HPDE6-E6E7 (cell line): ENCODE results near the gene CWC27.
A peak's percentile ranks its signal among the peaks of the same experiment; 100 is the strongest.
"Not testable (repeated sequence)": the region's sequence is repeated elsewhere in the genome, so short reads cannot be mapped to it uniquely, and the experiment has no call there.

Experiments
- DNase-seq: peaks from one replicate; pipeline ENCODE4 v3.0.0; 2011; ENCODE audit warnings: missing footprints; ENCODE audit errors: extremely low spot score

The CWC27 gene

DNA sequence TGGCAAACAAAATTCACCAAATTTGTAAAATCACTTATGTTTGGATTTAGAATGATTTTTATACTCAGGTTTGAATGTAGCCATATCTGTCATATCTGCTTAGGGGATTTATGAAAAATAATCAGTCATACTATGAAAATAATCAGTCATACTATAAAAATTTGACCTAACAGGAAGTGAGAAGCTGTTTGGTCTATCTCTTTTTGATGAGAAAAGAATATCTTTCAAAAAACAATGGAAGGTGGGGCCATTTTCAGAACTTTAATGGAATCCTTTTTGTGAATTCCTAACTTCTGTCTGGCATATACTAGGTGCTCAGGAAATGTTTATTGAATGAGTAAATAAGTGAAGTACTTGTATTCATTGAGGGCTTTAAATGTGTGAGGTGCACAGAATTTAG lies 70.1 kb downstream of the CWC27 start:
- DNase-seq, result no peak

GRCh38 chr5:64839936-64840335 lies 71.2 kb downstream of the CWC27 start:
- no peak for DNase-seq

GRCh38 chr5:64840958-64841357 lies 72.2 kb downstream of the CWC27 start:
- no peak for DNase-seq

DNA sequence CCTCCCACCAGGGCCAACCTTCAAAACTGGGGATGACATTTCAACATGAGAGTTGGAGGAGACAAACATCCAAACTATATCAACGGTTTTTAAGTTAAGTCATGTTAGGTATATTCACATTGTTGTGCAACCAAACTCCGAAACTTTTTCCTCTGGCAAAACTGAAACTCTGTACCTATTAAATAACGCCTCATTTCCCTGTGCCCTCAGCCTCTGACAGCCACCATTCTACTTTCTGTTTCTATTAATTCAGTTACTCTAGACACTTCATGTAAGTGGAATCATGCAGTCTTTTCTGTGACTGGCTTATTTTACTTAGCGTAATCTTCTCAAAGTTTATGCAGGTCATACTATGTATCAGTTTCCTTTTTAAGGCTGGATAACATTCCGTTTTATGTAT lies 85.0 kb downstream of the CWC27 start:
- no peak for DNase-seq

DNA sequence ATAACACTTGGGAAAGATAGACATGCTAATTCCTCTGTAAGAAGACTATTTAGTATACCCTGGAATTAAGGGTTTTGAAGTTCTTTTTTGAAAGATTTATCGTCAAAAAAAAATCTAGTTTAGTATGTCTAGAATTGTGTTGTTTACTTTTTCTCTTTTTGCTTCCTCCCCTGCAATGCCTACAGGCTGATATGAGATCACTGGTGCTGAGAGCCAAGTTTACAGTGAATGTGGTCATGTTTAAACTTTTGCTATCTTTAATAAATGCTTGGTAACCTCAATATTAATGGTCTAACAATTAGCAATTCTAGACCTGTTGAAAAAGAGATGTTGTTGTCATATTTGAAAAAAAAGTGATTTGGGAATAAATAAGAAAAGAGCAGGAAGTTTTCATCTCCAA lies 86.1 kb downstream of the CWC27 start:
- no peak for DNase-seq

DNA sequence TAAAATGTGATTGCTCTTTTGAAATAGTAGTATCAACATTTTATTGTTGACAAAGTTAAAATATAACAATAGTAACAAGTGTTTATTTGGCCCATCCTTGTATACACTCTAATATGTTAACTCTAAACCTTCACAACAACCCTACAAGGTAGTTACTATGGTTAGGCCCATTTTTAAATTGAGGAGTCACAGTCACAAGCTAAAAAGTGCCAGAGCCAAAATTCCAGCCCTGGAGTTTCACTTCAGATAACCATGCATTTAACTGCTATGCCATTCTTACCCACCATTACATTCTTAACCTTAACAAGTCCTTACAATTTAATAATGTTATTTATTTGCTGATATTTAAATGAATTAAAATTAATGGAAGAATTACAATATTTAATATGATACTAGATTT lies 91.2 kb downstream of the CWC27 start:
- no peak for DNase-seq

DNA sequence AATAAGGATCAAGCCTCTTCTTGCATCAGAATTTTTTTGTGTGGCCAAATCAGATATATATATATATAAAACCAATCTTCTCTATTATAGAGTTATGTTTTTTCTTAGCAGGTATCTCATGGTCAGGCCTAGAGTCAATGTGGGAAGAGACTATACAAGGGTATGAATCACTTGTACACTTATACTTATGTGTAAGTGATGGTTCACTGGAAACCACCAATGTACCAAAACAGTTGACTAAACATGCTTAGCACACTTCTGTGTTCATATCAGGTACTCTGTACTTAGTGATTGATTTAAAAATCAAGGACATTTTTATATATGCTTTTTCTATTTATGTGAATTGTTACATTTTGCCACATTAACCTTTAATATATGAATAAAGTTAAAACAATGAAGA lies 92.6 kb downstream of the CWC27 start:
- no peak for DNase-seq

- DNase-seq, result no peak
Measured at GRCh38 chr5:64864171-64864570, 95.4 kb downstream of the CWC27 start.

DNA sequence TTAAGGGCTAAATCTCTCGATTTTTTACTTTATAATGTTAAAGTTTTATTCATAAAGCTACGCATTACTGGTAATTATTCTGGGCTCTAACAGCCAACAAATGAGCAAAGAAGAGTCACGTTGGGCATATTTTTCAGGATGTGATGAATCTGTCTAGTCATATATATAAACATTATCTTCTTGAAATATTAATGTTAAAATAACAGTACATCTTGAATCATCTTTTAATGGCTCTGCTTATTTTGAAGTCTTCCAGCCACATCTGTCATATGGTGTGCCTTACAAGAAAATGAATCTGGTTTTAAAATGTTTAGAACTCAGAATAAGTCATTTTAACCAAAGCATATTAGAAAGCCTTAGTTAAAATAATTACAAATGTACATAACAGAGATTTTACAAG lies 96.9 kb downstream of the CWC27 start:
- no peak for DNase-seq

DNA sequence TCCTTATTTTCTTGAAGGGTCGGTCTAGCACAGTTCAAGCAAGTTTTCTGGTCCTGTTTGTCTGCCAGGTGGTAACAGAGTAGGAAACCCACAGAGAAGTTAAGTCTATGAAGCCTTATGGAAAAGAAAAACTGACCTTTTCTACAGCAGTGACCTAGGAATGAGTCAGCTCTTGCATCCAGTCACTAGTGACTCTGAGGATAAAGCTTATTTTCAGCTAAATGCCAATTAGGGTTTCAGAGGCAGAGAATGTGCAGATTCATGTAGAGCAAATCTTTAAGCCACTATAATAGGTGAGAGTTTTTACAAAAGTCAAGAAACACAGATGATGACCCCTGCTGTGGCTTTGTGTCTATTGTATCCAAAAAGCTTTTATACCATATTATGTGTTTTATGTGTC lies 100.7 kb downstream of the CWC27 start:
- DNase-seq, result peak; percentile 15

DNA sequence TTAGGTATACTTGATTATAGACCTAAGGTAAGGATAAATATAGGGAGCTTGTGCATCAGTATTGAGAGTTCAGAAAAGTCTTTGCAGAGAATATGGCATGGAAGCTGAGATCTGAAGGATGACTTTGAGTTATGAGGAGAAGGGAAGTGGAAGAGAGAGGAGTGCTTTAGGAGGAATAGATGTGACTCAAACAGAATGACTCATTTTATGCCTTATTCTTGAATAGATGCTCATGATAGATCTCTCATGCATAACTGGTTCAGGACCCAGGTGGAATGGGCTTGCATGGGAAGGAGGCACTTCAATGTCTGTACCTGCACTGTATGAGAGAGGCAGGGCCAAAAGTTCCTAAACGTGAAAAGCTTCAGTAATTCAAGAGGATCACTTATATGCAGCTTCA lies 103.3 kb downstream of the CWC27 start:
- no peak for DNase-seq

GRCh38 chr5:64873441-64873840 lies 104.7 kb downstream of the CWC27 start:
- no peak for DNase-seq

DNA sequence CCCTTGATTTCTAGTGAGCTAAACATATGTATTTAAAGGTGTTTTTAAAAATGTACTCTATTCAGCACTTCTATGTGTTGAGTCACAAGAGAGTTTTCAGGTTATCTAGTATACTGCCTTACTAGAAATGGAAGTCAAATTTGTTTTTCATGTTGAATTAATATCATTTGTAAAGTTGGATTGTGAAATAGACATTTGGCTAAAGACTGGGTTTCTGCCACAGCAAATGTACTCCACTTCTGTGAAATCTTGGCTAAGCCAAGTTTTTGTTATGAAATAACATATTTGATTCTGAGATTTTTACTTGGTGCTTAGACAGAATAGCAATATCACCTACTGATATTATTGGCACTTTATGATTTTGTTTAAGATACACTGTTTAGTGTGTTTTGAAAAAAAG lies 106.0 kb downstream of the CWC27 start:
- DNase-seq, result no peak

- no peak for DNase-seq
Measured at GRCh38 chr5:64876203-64876602, 107.5 kb downstream of the CWC27 start.

DNA sequence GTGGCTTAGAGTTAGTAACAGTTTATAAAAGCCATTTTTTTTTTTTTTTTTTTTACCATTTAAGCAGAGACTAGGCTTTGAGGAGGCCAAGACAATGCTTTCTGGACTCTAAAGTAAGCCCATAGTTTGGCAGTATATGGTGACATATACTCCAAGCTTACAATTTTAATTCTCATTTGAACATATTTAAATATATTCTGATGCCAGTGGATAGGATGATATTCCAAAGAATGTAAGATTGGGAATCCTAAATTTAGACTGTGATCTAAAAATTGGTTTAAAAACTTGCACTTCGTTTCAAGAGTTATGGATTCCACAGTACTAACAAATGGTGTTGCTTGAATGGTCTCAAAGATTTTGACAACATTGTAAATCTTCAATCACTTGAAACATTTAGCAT lies 112.1 kb downstream of the CWC27 start:
- no peak for DNase-seq

GRCh38 chr5:64883912-64884311 lies 115.2 kb downstream of the CWC27 start:
- DNase-seq, result no peak

- DNase-seq, result no peak
Measured at GRCh38 chr5:64884541-64884940, 115.8 kb downstream of the CWC27 start.

DNA sequence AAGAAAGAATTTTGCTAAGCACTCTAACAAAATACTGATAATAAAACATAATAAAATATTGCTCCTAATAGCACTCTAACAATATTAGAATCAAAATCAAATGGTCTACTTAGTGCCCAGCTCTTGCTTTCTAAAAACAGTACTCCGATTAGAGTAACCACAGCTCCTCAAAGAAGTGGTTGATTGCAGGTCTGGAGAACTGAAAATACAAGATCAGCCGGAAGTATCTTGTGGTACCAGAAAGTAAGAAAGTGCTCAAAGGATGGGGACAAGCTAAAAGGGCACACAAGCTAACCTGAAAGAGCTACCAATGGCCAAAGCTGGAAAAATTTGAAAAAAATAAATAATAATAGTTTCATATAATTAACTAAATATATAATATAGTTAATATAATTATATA lies 119.2 kb downstream of the CWC27 start:
- DNase-seq, result no peak

GRCh38 chr5:64895748-64896147 lies 127.0 kb downstream of the CWC27 start:
- no peak for DNase-seq

DNA sequence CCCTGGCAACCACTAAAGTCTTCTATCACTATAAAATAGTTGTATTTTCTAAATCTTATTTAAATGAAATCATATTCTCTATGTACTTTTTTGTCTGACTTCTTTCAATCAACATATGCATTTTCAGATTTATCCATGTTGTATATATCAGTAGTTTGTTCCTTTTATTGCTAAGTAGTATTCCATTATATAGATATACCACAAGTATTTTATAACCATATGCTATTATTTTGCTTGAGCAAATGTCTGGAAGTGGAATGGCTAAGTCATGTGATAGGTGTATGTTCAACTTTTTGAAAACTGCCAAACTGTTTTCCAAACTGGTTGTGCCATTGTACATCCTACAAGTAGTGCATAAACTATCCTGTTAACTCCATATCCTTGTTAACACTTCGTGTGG lies 131.1 kb downstream of the CWC27 start:
- no peak for DNase-seq

DNA sequence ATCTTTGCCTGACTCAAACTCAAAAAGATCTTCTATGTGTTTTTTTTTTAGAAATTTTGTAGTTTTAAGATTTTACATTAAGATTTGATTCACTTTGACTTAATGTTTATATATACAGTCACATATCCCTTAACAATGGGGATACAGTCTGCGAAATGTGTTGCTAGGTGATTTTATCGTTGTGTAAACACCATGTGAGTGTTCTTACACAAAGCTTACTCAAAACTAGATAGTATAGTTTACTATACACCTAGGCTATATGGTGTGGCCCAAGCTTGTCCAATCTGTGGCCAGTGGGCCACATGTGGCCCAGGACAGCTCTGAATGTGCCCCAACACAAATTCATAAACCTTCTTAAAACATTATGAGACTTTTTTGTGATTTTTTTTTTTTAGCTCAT lies 131.9 kb downstream of the CWC27 start:
- no peak for DNase-seq

DNA sequence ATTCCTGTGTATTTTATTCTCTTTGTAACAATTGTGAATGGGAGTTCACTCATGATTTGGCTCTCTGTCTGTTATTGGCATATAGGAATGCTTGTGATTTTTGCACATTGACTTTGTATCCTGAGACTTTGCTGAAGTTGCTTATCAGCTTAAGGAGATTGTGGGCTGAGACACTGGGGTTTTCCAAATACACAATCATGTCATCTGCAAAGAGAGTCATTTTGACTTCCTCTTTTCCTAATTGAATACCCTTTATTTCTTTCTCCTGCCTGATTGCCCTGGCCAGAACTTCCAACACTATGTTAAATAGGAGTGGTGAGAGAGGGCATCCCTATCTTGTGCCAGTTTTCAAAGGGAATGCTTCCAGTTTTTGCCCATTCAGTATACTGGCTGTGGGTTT lies 138.7 kb downstream of the CWC27 start:
- not testable (repeated sequence) for DNase-seq

GRCh38 chr5:64914396-64914795 lies 145.7 kb downstream of the CWC27 start:
- no peak for DNase-seq

- no peak for DNase-seq
Measured at GRCh38 chr5:64918083-64918482, 149.4 kb downstream of the CWC27 start.

- no peak for DNase-seq
Measured at GRCh38 chr5:64921386-64921785, 152.7 kb downstream of the CWC27 start.
